SK-N-DZ (cell line): ENCODE results near the gene SEC31A.
"Not testable (repeated sequence)": the region's sequence is repeated elsewhere in the genome, so short reads cannot be mapped to it uniquely, and the experiment has no call there.

Source experiments
- DNase-seq: peaks from one replicate; pipeline ENCODE4 v3.0.0-alpha.2; 2015; ENCODE audit warnings: low spot score

Gene SEC31A

GRCh38 chr4:82848706-82849105 is 42.2 kb downstream of the SEC31A start:
- no peak for DNase-seq

GRCh38 chr4:82842593-82842992 is 48.4 kb downstream of the SEC31A start:
- DNase-seq: no peak

- no peak for DNase-seq
These were observed 51.3 kb downstream of the SEC31A start for GRCh38 chr4:82839624-82840023.

DNA sequence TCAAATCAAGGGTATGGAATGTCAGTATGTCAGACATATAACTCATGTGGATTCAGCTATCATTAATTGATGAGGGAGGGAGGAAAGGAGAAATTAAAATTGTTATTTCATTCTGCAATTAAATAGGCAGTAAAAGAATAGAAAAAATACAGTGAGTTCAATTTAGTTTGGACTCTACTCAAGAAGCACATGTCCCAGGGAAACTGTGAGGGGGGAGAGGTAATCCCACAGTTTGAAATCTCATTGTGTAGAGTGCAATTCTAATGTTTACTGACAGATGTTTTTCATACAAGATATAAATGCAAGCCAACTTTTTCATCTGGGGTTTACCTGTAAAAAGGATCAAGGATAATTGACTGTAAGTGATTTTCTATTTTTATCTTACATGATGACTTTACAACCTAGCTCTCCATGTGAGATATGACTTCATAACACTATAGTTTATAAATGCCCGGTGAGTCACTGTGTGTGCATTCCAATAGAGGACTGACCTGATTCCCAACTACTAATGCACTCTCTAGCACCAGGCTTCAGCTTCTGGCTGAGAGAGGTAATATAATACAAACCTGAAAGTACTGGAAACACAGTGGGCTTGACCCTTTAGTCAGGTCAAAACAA is 57.1 kb downstream of the SEC31A start:
- DNase-seq: no peak

GRCh38 chr4:82833060-82833459 is 57.9 kb downstream of the SEC31A start:
- DNase-seq: not testable (repeated sequence)

- DNase-seq: no peak
These were observed 65.5 kb downstream of the SEC31A start for GRCh38 chr4:82825425-82825824.

GRCh38 chr4:82823062-82823461 is 67.9 kb downstream of the SEC31A start:
- DNase-seq: no peak

DNA sequence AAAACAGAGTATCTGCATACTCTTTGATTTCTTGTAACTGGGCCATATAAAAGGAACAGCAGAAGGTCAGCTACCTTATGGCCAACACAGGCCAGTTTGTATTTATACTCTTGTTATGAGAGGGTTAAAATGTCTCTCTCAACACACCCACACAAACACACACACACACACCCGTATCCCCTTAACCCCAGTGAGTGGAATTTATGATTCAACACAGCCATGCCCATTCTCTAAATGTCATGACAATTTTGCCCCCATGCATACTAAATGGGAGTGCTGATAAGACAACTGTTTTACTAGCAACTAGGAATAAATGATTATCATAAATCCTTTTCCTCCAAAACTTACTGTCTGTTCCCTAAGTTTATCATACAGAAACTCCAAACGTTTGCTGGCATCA is 70.3 kb downstream of the SEC31A start:
- DNase-seq: no peak

- DNase-seq: no peak
These were observed 72.0 kb downstream of the SEC31A start for GRCh38 chr4:82818664-82819662.

DNA sequence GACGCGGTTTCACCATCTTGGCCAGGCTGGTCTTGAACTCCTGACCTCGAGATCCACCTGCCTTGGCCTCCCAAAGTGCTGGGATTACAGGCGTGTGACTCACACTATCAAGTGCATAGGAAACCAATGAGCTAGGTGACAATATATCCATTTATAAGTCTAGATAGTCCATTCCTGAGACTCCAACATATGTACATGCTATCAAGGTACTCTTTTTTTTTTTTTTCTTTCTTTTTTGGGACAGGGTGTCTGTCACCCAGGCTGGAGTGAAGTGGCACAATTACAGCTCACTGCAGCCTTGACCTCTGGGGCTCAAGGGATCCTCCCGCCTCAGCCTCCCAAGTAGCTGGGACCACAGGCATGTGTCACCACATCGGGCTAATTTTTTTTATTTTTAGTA is 74.1 kb downstream of the SEC31A start:
- DNase-seq: not testable (repeated sequence)

GRCh38 chr4:82814034-82814433 is 76.9 kb downstream of the SEC31A start:
- no peak for DNase-seq

GRCh38 chr4:82811838-82812341 is 79.1 kb downstream of the SEC31A start:
- DNase-seq: no peak

- no peak for DNase-seq
These were observed 79.6 kb downstream of the SEC31A start for GRCh38 chr4:82811392-82811791.

DNA sequence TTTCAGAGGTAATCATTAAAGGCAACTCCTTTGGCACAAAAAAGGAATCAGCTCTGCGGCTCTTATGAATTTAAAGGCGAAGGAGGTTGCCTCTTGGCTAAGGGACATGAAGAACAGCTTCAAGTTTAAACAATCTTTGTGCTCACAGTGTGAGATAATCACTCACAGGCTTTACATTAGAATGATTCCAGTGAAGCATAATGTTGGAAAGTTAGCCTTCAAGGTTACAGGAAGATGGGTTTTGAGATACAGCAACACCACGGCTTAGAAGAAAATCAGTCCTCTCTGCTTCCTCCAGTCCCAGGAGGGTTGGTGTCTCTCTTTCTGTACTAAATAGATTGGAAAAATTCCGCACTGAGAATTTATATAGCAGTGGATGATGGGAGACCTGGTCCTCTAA is 80.8 kb downstream of the SEC31A start:
- no peak for DNase-seq

GRCh38 chr4:82809619-82810018 is 81.3 kb downstream of the SEC31A start:
- DNase-seq: no peak

GRCh38 chr4:82803746-82804145 is 87.2 kb downstream of the SEC31A start:
- DNase-seq: no peak

- DNase-seq: no peak
These were observed 88.0 kb downstream of the SEC31A start for GRCh38 chr4:82802911-82803310.

GRCh38 chr4:82801910-82802521 is 88.9 kb downstream of the SEC31A start:
- no peak for DNase-seq

DNA sequence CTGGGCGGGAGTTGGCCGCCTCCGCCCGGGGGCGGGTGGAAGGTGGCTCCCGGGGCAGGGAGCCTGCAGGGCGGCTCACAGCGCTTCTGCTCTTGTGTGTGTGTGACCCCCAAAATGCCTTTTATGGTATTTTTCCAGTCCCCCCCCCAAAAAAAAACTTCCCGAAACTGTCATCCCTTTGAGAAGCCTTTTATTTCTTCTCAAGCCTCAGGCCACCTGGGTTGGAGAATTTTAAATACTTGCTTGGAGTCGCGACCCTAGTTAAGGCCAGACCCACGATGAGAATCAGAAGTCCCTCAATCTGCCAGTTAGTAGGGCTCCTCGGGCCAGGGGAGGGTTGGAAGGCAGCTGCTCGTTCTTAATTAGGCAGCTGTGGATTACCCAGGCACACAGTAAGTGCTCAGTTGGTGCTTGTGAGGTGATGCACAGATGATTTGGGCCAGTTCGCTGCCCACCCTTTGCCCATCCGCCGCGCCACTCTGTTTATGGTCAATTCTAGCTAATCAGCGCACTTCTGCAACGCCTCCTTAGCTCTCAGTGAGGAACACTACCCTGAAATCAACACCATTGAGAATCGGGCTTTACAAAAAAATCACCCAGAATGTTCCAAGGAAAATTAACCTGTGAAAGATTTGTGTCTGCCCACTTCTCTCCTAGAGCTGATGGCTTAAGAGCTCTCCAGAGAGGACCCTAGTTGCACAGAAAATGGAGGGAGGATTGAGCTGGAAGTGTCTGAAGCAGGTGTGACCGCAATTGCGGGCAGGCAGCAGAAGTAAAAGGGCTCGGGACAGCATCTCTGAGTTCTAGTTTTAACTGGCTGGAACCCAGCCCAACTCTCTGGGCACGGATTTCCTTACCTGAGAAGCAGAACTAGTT is 91.7 kb downstream of the SEC31A start:
- peak; percentile 22 for DNase-seq

GRCh38 chr4:82798168-82799005 is 92.6 kb downstream of the SEC31A start, which contains the start of gene SCD5:
TSS of gene SCD5 (minus strand) at chr4:82798796. CDS start at chr4:82798537, 259 bp downstream.
- DNase-seq: peak; percentile 79
